Heart left ventricle (tissue), 16 donors: ENCODE results near the gene LHX4. TPM values are rescaled to one million over a fixed set of nuclear protein-coding genes. Genes with fewer than 3 reads are reported as not detected.

ENCODE experiments used
- ATAC-seq, 4 donors: fragments of 200-7000 bp; cut with Tn5 transposase; one replicate each; pipeline ENCODE4 v1.9.1; 2020 to 2022; ENCODE audit warnings: moderate library complexity in 4 of 4, mild to moderate bottlenecking in 3 of 4, moderate number of reproducible peaks in 1 of 4
- DNase-seq, 5 donors: peaks; one replicate each; pipeline ENCODE4 v3.0.0-alpha.2; 2020
- H3K27ac ChIP-seq, 12 donors: fragments of 200-600 bp; sonication (generic) in 4 of 12; one replicate each; pipeline versions ENCODE4 v1.5.0 to v1.8.0; 2016 to 2022; ENCODE audit warnings: mild to moderate bottlenecking in 2 of 12
- H3K27me3 ChIP-seq, 9 donors: fragments of 200-600 bp; sonication (generic) in 2 of 9; one replicate each; pipeline versions ENCODE4 v1.5.1 to v1.8.0; 2016 to 2022; ENCODE audit warnings: mild to moderate bottlenecking in 3 of 9
- H3K36me3 ChIP-seq, 9 donors: fragments of 200-600 bp; sonication (generic) in 2 of 9; one replicate each; pipeline versions ENCODE4 v1.5.0 to v1.8.0; 2018 to 2022; ENCODE audit warnings: mild to moderate bottlenecking in 2 of 9
- H3K4me1 ChIP-seq, 12 donors: fragments of 200-600 bp; sonication (generic) in 4 of 12; one replicate each; pipeline versions ENCODE4 v1.5.0 to v1.8.0; 2016 to 2022; ENCODE audit warnings: mild to moderate bottlenecking in 3 of 12
- H3K4me3 ChIP-seq, 12 donors: fragments of 200-600 bp; sonication (generic) in 4 of 12; one replicate each; pipeline versions ENCODE4 v1.5.0 to v1.8.0; 2017 to 2022; ENCODE audit warnings: mild to moderate bottlenecking in 9 of 12, moderate library complexity in 4 of 12
- H3K9me3 ChIP-seq, 12 donors: fragments of 200-600 bp; sonication (generic) in 4 of 12; one replicate each; pipeline versions ENCODE4 v1.5.0 to v1.8.0; 2016 to 2022; ENCODE audit warnings: mild to moderate bottlenecking in 1 of 12
- POLR2A ChIP-seq, 2 donors: fragments of 450-650 bp; IDR thresholded peaks; one replicate each; pipeline ENCODE4 v1.6.1; 2017; ENCODE audit warnings: antibody characterized with exemption in 2 of 2, mild to moderate bottlenecking in 2 of 2, moderate library complexity in 2 of 2
- WGBS, 4 donors: extraction: QIAGEN DNeasy Blood & Tissue Kit in 2 of 4; methylation state at CpG; one replicate each; pipeline versions ENCODE4 v1.1.5 to v1.1.7; 2013 to 2018; 5-methylcytosine and 5-hydroxymethylcytosine counted together
- intact Hi-C, 10 donors: fragments of 100-400 bp; cut with DNase I; formaldehyde crosslinking; loops; one replicate each; pipeline versions ENCODE4 v1.11.1 to v1.14.2; 2022
- polyA plus RNA-seq, 2 donors: library from polyadenylated mRNA; stranded (reverse); fragments of 200-250 nt; gene quantifications; one replicate each; pipeline ENCODE4 v1.2.3, GENCODE V29; 2013
- total RNA-seq, 9 donors: library from RNA; depleted of rRNA in 2 of 9; stranded (reverse); fragments of >200 nt in 2 of 9; fragmentation: NEBNext Ultra II Directional in 3 of 9; extraction: Animal tissue kit (Norgen Biotek cat#: 25700) in 3 of 9; gene quantifications; one replicate each; pipeline versions ENCODE4 v1.1.0 to v1.2.4, GENCODE V29; 2016 to 2023
- TF ChIP-seq, protein P1 (sequence below), 12 donors: fragments of 200-600 bp; sonication (generic) in 4 of 12; IDR thresholded peaks; one replicate each; pipeline versions ENCODE4 v1.5.0 to v1.8.0; 2018 to 2022; ENCODE audit warnings: antibody characterized with exemption in 12 of 12, mild to moderate bottlenecking in 5 of 12
- donor health status: ischemic (EF 13 %, LVEDD 7.1; RV severe dilation, severe dysfunction).
- donor health status: healthy with polysubstance abuse.
- donor health status: DM: no; HTN: yes; CAD: no.
- donor health status: DM: no; HTN: no; CAD: no.
- donor health status: ischemic (EF 25% LVEDD 6.9; RV normal size, moderate dysfunction).
- donor health status: ischemic (EF 25% LVEDD 5.7; RV mildly dilated, moderate dysfunction).
- donor health status: healthy.
- donor health status: DM: yes; HTN: yes; CAD: no.
- donor health status: ischemic (EF 35%, LVEDD 5.7; RV mildly dilated, moderate dysfunction).
- donor health status: nonischemic (EF 11% LVEDD 7.7; RV severe dilation, severe dysfunction).
- donor health status: DM: yes; HTN: yes; CAD: no.
- donor health status: PGD.
- donor health status: ischemic (EF 29% LVEDD 5.4; RV normal size, mild dysfunction).
- donor health status: nonischemic (EF 23%, LVEDD 6.1; RV moderate dilation, normal function).

LHX4 gene
- total and polyA plus RNA-seq, 11 donors = not detected

GRCh38 chr1:180248176-180248575 lies 18.1 kb downstream of the LHX4 start:
- DNase-seq (no peak), ATAC-seq (no peak)
- Histone ChIP-seq H3K9me3 (no peaks in the 10 kb centered on the region), H3K27me3 (peaks cover 0 to 45% (median 14%) of the 10 kb centered on the region in 9 donors), H3K4me3 (no peak overlapping the region), H3K4me1 (no peaks in the 10 kb centered on the region), H3K27ac (no peak overlapping the region), H3K36me3 (no peaks in the 10 kb centered on the region)
- intact Hi-C loops = no loop called here
- 88 to 93% (median 91%) methylated on average over 6 to 7 of the region's 7 CpGs for WGBS, 4 donors
- no peak for TF ChIP-seq POLR2A (IDR thresholded peaks at IDR 0.05)
- TF ChIP-seq, protein P1, sequence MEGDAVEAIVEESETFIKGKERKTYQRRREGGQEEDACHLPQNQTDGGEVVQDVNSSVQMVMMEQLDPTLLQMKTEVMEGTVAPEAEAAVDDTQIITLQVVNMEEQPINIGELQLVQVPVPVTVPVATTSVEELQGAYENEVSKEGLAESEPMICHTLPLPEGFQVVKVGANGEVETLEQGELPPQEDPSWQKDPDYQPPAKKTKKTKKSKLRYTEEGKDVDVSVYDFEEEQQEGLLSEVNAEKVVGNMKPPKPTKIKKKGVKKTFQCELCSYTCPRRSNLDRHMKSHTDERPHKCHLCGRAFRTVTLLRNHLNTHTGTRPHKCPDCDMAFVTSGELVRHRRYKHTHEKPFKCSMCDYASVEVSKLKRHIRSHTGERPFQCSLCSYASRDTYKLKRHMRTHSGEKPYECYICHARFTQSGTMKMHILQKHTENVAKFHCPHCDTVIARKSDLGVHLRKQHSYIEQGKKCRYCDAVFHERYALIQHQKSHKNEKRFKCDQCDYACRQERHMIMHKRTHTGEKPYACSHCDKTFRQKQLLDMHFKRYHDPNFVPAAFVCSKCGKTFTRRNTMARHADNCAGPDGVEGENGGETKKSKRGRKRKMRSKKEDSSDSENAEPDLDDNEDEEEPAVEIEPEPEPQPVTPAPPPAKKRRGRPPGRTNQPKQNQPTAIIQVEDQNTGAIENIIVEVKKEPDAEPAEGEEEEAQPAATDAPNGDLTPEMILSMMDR (IDR thresholded peaks at IDR 0.05) = no peak

GRCh38 chr1:180248731-180249681 lies 18.9 kb downstream of the LHX4 start:
- DNase-seq (no peak), ATAC-seq (no peak)
- Histone ChIP-seq H3K4me1 (no peaks in the 10 kb centered on the region), H3K36me3 (no peaks in the 10 kb centered on the region), H3K27ac (no peak overlapping the region), H3K9me3 (no peaks in the 10 kb centered on the region), H3K27me3 (peaks cover 0 to 46% (median 10%) of the 10 kb centered on the region in 9 donors), H3K4me3 (no peak overlapping the region)
- TF ChIP-seq, protein P1 (IDR thresholded peaks at IDR 0.05) = no peak
- no peak for TF ChIP-seq POLR2A (IDR thresholded peaks at IDR 0.05)
- intact Hi-C loops = no loop called here
- 62 to 72% (median 69%) methylated on average over 10 to 11 of the region's 11 CpGs for WGBS, 4 donors

DNA sequence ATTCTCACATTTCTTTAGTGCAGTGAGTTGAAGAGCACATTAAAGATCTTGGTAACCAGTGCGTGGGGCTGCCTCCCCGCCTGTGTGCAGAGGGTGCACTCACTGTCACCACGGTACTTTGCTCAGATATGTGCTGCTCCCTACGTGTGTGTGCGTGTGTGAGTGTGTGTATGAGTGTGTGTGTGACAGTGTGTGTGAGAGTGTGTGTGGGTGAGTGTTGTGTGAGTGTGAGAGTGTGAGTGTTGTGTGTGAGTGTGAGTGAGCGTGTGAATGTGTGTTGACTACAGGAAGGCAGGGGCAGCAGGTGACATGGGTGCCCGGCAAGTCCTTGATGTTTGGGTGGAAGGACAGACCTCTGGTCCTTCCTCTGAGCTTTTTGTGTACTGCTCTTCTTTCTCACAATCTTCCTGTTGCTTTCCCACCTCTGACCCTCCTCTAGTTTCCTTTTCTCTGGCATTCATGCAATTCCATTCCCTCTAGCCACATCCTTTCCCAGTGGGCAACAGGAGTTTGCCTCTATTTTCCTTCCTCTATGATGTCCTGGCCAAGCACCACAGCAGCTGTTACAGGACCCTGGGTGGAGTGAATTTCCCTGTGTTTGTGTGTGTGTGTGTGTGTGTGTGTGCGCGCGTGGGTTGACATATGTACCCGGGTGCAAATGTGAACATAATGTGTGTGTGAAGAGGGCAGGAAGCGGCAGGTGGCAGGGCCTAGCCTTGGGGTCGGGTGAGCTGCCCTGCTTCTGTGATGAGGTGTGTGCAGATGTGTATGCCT lies 19.8 kb downstream of the LHX4 start:
- intact Hi-C loops = loop anchor here in 7 of 10 donors (5.0 to 10.0 kb wide), 5 partner anchors 162 to 232 kb away; no protein-coding TSS in a partner anchor
- Histone ChIP-seq H3K27me3 (peaks cover 0 to 45% (median 4%) of the 10 kb centered on the region in 9 donors), H3K27ac (no peak overlapping the region), H3K36me3 (no peaks in the 10 kb centered on the region), H3K9me3 (no peaks in the 10 kb centered on the region), H3K4me3 (no peak overlapping the region), H3K4me1 (no peaks in the 10 kb centered on the region)
- no peak for TF ChIP-seq POLR2A (IDR thresholded peaks at IDR 0.05)
- TF ChIP-seq, protein P1 (IDR thresholded peaks at IDR 0.05) = no peak
- ATAC-seq (no peak), DNase-seq (no peak)
- 65 to 87% (median 66%) methylated on average over 13 of the region's 13 CpGs for WGBS, 4 donors

DNA sequence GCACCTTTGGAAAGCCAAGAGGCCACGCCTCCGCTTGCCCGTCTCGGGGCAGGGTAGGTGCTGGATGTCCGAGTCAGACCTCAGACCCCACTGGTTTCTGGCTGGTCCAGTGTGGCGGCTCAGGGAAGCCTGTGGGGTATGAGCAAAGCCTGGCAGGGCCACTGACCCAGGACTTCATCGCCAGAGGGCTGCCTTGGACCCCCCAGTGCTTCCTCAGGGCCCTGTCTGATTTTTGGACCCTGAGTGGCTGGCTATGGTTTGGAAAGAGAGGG lies 20.4 kb downstream of the LHX4 start:
- intact Hi-C loops = loop anchor here in 7 of 10 donors (5.0 to 10.0 kb wide), 5 partner anchors 162 to 232 kb away; no protein-coding TSS in a partner anchor
- H3K4me1 ChIP-seq = no peaks in the 10 kb centered on the region
- H3K27me3 ChIP-seq = peaks cover 0 to 45% (median 4%) of the 10 kb centered on the region in 9 donors
- no peak overlapping the region for H3K27ac ChIP-seq
- no peak for ATAC-seq
- no peak for TF ChIP-seq POLR2A (IDR thresholded peaks at IDR 0.05)
- TF ChIP-seq, protein P1 (IDR thresholded peaks at IDR 0.05) = no peak
- H3K9me3 ChIP-seq = no peaks in the 10 kb centered on the region
- no peak overlapping the region for H3K4me3 ChIP-seq
- no peak for DNase-seq
- WGBS, 4 donors = 59 to 94% (median 75%) methylated on average over 5 to 7 of the region's 7 CpGs
- H3K36me3 ChIP-seq = no peaks in the 10 kb centered on the region
